Esophagus muscularis mucosa (tissue), 4 donors: ENCODE measurements around the gene PHF3. TPM values are rescaled to one million over a fixed set of nuclear protein-coding genes. Genes with fewer than 3 reads are reported as not detected.
"Not testable (repeated sequence)": the region's sequence is repeated elsewhere in the genome, so short reads cannot be mapped to it uniquely, and the experiment has no call there.

ENCODE experiments used
- DNase-seq: peaks from one replicate; pipeline ENCODE4 v3.0.0-alpha.2; 2017; ENCODE audit errors: extremely low spot score
- H3K27ac ChIP-seq, 4 donors: fragments of 200-600 bp; sonication (generic); replicated peaks in 1 of 4; 1 replicate in 3 of 4; 2 replicates in 1 of 4; pipeline ENCODE4 v1.5.1; 2016 to 2019; ENCODE audit warnings: mild to moderate bottlenecking in 1 of 4
- H3K27me3 ChIP-seq, 4 donors: fragments of 200-600 bp; sonication (generic); one replicate each; pipeline versions ENCODE4 v1.5.1 to v1.6.0; 2016 to 2019
- H3K36me3 ChIP-seq, 4 donors: fragments of 200-600 bp; sonication (generic); one replicate each; pipeline ENCODE4 v1.5.1; 2016 to 2019
- H3K4me1 ChIP-seq, 4 donors: fragments of 200-600 bp; sonication (generic); one replicate each; pipeline ENCODE4 v1.5.1; 2016 to 2019
- H3K4me3 ChIP-seq, 4 donors: fragments of 200-600 bp; sonication (generic); 1 replicate in 2 of 4; 2 replicates in 2 of 4; pipeline ENCODE4 v1.5.1; 2016 to 2019; ENCODE audit warnings: mild to moderate bottlenecking in 4 of 4, moderate library complexity in 1 of 4
- H3K9me3 ChIP-seq, 4 donors: fragments of 200-600 bp; sonication (generic); 1 replicate in 3 of 4; 2 replicates in 1 of 4; pipeline ENCODE4 v1.5.1; 2016 to 2019
- CTCF ChIP-seq, 3 experiments: fragments of 200-600 bp in 2 of 3; fragments of 450-650 bp in 1 of 3; sonication (generic) in 2 of 3; IDR thresholded peaks; one replicate each; pipeline ENCODE4 v1.5.1; 2017 to 2019; ENCODE audit warnings: antibody characterized with exemption in 3 of 3, mild to moderate bottlenecking in 2 of 3, moderate library complexity in 1 of 3
- EP300 ChIP-seq: sonication (generic); formaldehyde crosslinking; IDR thresholded peaks from one replicate; pipeline ENCODE4 v1.6.1; 2017; ENCODE audit warnings: antibody characterized with exemption
- POLR2A ChIP-seq: fragments of 450-650 bp; IDR thresholded peaks from one replicate; pipeline ENCODE4 v1.6.1; 2017; ENCODE audit warnings: antibody characterized with exemption, moderate library complexity, mild to moderate bottlenecking, low read depth
- POLR2AphosphoS5 ChIP-seq, 2 donors: sonication (generic); formaldehyde crosslinking; IDR thresholded peaks; one replicate each; pipeline ENCODE4 v1.6.1; 2017; ENCODE audit warnings: antibody characterized with exemption in 2 of 2
- WGBS: methylation state at CpG from one replicate; pipeline ENCODE4 v1.1.5; 2018; 5-methylcytosine and 5-hydroxymethylcytosine counted together
- intact Hi-C: fragments of 100-400 bp; cut with DNase I; formaldehyde crosslinking; loops from one replicate; pipeline ENCODE4 v1.15.1; 2023
- total RNA-seq, 4 donors: library from RNA; depleted of rRNA; stranded (reverse); fragments of >200 nt; gene quantifications; one replicate each; pipeline versions ENCODE4 v1.1.0 to v1.2.1, GENCODE V29; 2016

PHF3 gene
- total RNA-seq, 4 donors from 2014 or later = 55.5 to 73.1 (median 56.6) TPM

DNA sequence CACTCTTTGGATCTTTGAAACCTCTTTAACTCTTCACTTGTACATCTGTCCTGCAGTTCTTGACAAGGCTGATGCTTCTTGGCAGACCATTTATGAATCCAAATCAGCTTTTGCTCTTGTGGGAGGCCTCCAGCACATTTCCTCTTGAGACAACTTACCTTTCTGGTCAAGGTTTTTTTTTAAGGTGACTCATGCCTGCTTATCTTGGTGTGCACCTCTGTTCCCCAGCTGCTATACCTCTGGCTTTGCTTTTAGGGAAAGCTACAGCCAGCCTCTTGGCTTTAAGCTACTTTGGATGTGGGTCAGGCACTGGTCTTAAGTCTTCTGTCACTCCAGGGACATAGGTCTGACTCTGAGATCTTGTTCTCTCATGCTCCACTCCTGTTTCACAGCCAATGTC lies 106.5 kb downstream of the PHF3 start:
- no peak overlapping the region for H3K27ac ChIP-seq
- H3K9me3 ChIP-seq = no peaks in the 10 kb centered on the region
- intact Hi-C loops = no loop called here
- no peaks in the 10 kb centered on the region for H3K36me3 ChIP-seq
- no peak overlapping the region for H3K4me3 ChIP-seq
- H3K4me1 ChIP-seq = peaks cover 0 to 9% (median 4%) of the 10 kb centered on the region in 4 donors
- TF ChIP-seq POLR2AphosphoS5 (IDR thresholded peaks at IDR 0.05) (no peak), CTCF (IDR thresholded peaks at IDR 0.05) (no peak), EP300 (no peak), POLR2A (no peak)
- no peaks in the 10 kb centered on the region for H3K27me3 ChIP-seq
- no peak for DNase-seq

GRCh38 chr6:63743691-63744090 lies 108.1 kb downstream of the PHF3 start:
- Histone ChIP-seq H3K4me1 (peaks cover 0 to 9% (median 4%) of the 10 kb centered on the region in 4 donors), H3K27ac (no peak overlapping the region), H3K27me3 (no peaks in the 10 kb centered on the region), H3K9me3 (no peaks in the 10 kb centered on the region), H3K36me3 (no peaks in the 10 kb centered on the region), H3K4me3 (no peak overlapping the region)
- intact Hi-C loops = no loop called here
- DNase-seq = no peak
- TF ChIP-seq CTCF (IDR thresholded peaks at IDR 0.05) (no peak), EP300 (no peak), POLR2AphosphoS5 (IDR thresholded peaks at IDR 0.05) (no peak), POLR2A (no peak)

DNA sequence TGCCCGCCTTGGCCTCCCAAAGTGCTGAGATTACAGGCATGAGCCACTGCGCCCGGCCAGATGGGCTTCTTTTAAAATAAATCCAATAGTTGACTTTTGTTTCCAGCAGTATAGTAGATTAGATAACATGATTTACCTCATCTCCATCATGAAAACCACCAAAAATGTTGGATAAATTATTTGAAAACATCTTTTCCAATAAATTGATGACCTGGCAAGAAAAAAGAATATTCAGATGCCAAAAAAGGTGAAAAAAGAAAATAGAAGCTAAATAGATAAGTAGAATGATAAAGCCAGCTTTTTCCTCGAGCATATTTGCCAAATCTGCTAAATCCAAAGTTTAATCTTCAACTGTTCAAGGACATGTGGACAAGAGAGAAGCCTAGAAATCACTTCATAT lies 109.2 kb downstream of the PHF3 start:
- Histone ChIP-seq H3K36me3 (peaks cover 0 to 3% (median 0%) of the 10 kb centered on the region in 4 donors), H3K27me3 (no peaks in the 10 kb centered on the region), H3K4me3 (no peak overlapping the region), H3K4me1 (peaks cover 0 to 9% (median 4%) of the 10 kb centered on the region in 4 donors), H3K27ac (no peak overlapping the region), H3K9me3 (no peaks in the 10 kb centered on the region)
- WGBS = 92% methylated on average over 4 of the region's 4 CpGs
- no peak for TF ChIP-seq EP300
- TF ChIP-seq CTCF (IDR thresholded peaks at IDR 0.05) = no peak
- no peak for TF ChIP-seq POLR2AphosphoS5 (IDR thresholded peaks at IDR 0.05)
- no peak for TF ChIP-seq POLR2A
- intact Hi-C loops = no loop called here
- DNase-seq = no peak

GRCh38 chr6:63745784-63746183 lies 110.2 kb downstream of the PHF3 start:
- no peaks in the 10 kb centered on the region for H3K9me3 ChIP-seq
- no peaks in the 10 kb centered on the region for H3K27me3 ChIP-seq
- H3K4me3 ChIP-seq = no peak overlapping the region
- peaks cover 0 to 6% (median under 1%) of the 10 kb centered on the region in 4 donors for H3K4me1 ChIP-seq
- no peak for DNase-seq
- H3K27ac ChIP-seq = no peak overlapping the region
- peaks cover 0 to 5% (median 0%) of the 10 kb centered on the region in 4 donors for H3K36me3 ChIP-seq
- TF ChIP-seq POLR2AphosphoS5 (IDR thresholded peaks at IDR 0.05) (no peak), POLR2A (no peak), CTCF (IDR thresholded peaks at IDR 0.05) (no peak), EP300 (no peak)
- intact Hi-C loops = no loop called here

GRCh38 chr6:63750400-63750799 lies 114.8 kb downstream of the PHF3 start:
- no peaks in the 10 kb centered on the region for H3K4me1 ChIP-seq
- TF ChIP-seq CTCF (IDR thresholded peaks at IDR 0.05) = no peak
- no peak for TF ChIP-seq EP300
- no peak for TF ChIP-seq POLR2AphosphoS5 (IDR thresholded peaks at IDR 0.05)
- no peak for TF ChIP-seq POLR2A
- WGBS = 95% methylated on average over 2 of the region's 2 CpGs
- intact Hi-C loops = no loop called here
- H3K27me3 ChIP-seq = no peaks in the 10 kb centered on the region
- DNase-seq = no peak
- no peaks in the 10 kb centered on the region for H3K9me3 ChIP-seq
- H3K27ac ChIP-seq = no peak overlapping the region
- H3K4me3 ChIP-seq = no peak overlapping the region
- H3K36me3 ChIP-seq = peaks cover 0 to 5% (median 0%) of the 10 kb centered on the region in 4 donors

DNA sequence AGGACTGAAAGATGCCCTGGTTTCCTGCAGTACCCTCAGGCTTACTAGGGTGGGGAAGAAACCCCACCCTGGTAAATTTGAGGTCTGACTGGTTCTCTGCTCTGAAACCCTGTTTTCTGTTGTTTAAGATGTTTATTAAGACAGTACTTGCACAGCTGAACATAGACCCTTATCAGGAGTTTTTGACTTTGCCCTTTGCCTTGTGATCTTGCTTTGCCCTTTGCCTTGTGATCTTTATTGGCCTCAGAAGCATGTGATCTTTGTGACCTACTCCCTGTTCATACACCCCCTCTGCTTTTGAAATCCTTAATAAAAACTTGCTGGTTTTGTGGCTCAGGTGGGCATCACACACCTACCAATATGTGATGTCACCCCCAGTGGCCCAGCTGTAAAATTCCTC lies 121.7 kb downstream of the PHF3 start:
- H3K27me3 ChIP-seq, H3K27ac ChIP-seq, H3K4me3 ChIP-seq, DNase-seq, H3K4me1 ChIP-seq, H3K36me3 ChIP-seq, H3K9me3 ChIP-seq, intact Hi-C loops: not testable (repeated sequence)
